ENCODE data around the gene CEP164. TPM values are rescaled to one million over a fixed set of nuclear protein-coding genes. Genes with fewer than 3 reads are reported as not detected.
A peak's percentile ranks its signal among the peaks of the same experiment; 100 is the strongest.

The CEP164 gene
- total and polyA plus RNA-seq, 2 of the 8 experiments (the other 6 are each of a cell fraction or from before 2014, with no cell fraction given), result 8.4 to 20.8 TPM

GRCh38 chr11:117437791-117438130 lies 110.1 kb downstream of the CEP164 start:
- ChIA-PET CTCF (ENCODE audit: partially characterized antibody) (interaction anchor here (0.5 to 2.4 kb wide), 3 partner anchors 9 to 193 kb away, joined by 3 to 15 read pairs (median 3); no protein-coding TSS in a partner anchor), POLR2A (ENCODE audit: partially characterized antibody) (interaction anchor here (1.1 kb wide), 1 partner anchor 9 kb away, joined by 3 read pairs; no protein-coding TSS in a partner anchor)
- WGBS, 2 experiments (ENCODE audit: extremely low coverage in 1 of 2, insufficient coverage in 1 of 2, insufficient read length in 1 of 2, insufficient replicate concordance in 2 of 2, low coverage in 1 of 2, low lambda C conversion rate in 2 of 2, missing lambda C conversion rate in 1 of 2), result 82% methylated on average over 9 of the region's 14 CpGs; no CpG with 5 or more reads in 1 of the 2 experiments

More at GRCh38 chr11:117437791-117438130, 110.1 kb downstream of the CEP164 start:
- H2AFZ ChIP-seq (ENCODE audit: low read length), result no peak overlapping the region
- H3K27ac ChIP-seq (ENCODE audit: low read depth, low read length), result no peak overlapping the region
- no peaks in the 10 kb centered on the region for H3K36me3 ChIP-seq (ENCODE audit: control insufficient read depth in 2 of 4, insufficient read depth in 4 of 4, low read length in 3 of 4)
- peaks cover 11% of the 10 kb centered on the region for H3K23me2 ChIP-seq (ENCODE audit: low read depth, low read length)
- H4K8ac ChIP-seq (ENCODE audit: extremely low read depth, insufficient read depth, low read length), result no peak overlapping the region
- no peaks in the 10 kb centered on the region for H3K79me1 ChIP-seq (ENCODE audit: low read depth, low read length)
- H3K9ac ChIP-seq (replicated peaks in 1 of 4; ENCODE audit: extremely low read depth in 1 of 4, low read depth in 3 of 4, low read length in 3 of 4), result no peak overlapping the region
- no peak overlapping the region for H3K4me3 ChIP-seq (ENCODE audit: extremely low read depth in 1 of 4, insufficient read depth in 2 of 4, low read depth in 3 of 4, low read length in 4 of 4)
- no peaks in the 10 kb centered on the region; a peak in 1 of 4 replicates for H3K79me2 ChIP-seq (ENCODE audit: control insufficient read depth in 1 of 2, insufficient read depth in 2 of 2, low read length in 2 of 2)
- peaks cover 0 to 5% of the 10 kb centered on the region in 2 experiments for H4K20me1 ChIP-seq (replicated peaks in 1 of 2; ENCODE audit: control insufficient read depth in 1 of 2, insufficient read depth in 2 of 2, low read length in 2 of 2)
- H3K18ac ChIP-seq (ENCODE audit: extremely low read depth, low read length), result peak overlapping the region; percentile 60
- H3K4me1 ChIP-seq (replicated peaks in 1 of 4; ENCODE audit: control insufficient read depth in 3 of 4, insufficient read depth in 4 of 4, low read length in 3 of 4), result peaks cover 0 to 8% (median 2%) of the 10 kb centered on the region in 4 experiments; a peak in 4 of 7 replicates
- H2BK120ac ChIP-seq (replicated peaks; ENCODE audit: low read depth, low read length), result no peak overlapping the region
- H2BK15ac ChIP-seq (ENCODE audit: low read length), result peak overlapping the region; percentile 95; the same call in 1 of the 2 replicates
- no peak overlapping the region for H3K56ac ChIP-seq (replicated peaks; ENCODE audit: insufficient read length, low read depth, low read length)
- TF ChIP-seq SAP30 (IDR thresholded peaks at IDR 0.05; ENCODE audit: insufficient read depth, insufficient replicate concordance, low read length) (no peak), YY1 (IDR thresholded peaks at IDR 0.05; ENCODE audit: low read depth, low read length) (no peak), ATF3 (IDR thresholded peaks at IDR 0.05; ENCODE audit: insufficient read depth, low read depth, low read length) (no peak), SP1 (IDR thresholded peaks at IDR 0.05; ENCODE audit: low read depth, low read length) (no peak), CTCF (IDR thresholded peaks at IDR 0.05; ENCODE audit: control extremely low read depth in 1 of 3, insufficient read depth in 1 of 3, low read depth in 1 of 3, low read length in 3 of 3) (no peak)
- DNase-seq (ENCODE audit: low read depth in 1 of 2, low spot score in 2 of 2) (no peak), FAIRE-seq (no peak)
- peaks cover 0 to under 1% (median 0%) of the 10 kb centered on the region in 4 experiments; a peak in 1 of 7 replicates for H3K27me3 ChIP-seq (replicated peaks in 1 of 4; ENCODE audit: control insufficient read depth in 3 of 4, extremely low read depth in 1 of 4, insufficient read depth in 3 of 4, low read length in 3 of 4)
- H4K91ac ChIP-seq (replicated peaks; ENCODE audit: insufficient read length, low read length), result no peak overlapping the region
- H2AK5ac ChIP-seq (ENCODE audit: low read depth, low read length), result no peak overlapping the region
- no peak overlapping the region for H4K5ac ChIP-seq (ENCODE audit: insufficient read length, low read depth, low read length)
- H3K4me2 ChIP-seq (ENCODE audit: insufficient read depth in 1 of 2, low read depth in 2 of 2, low read length in 2 of 2), result no peak overlapping the region
- no peaks in the 10 kb centered on the region for H3K9me3 ChIP-seq (ENCODE audit: insufficient read depth in 2 of 2, low read depth in 1 of 2, low read length in 1 of 2)
- H3K23ac ChIP-seq (ENCODE audit: insufficient read length), result no peak overlapping the region
- H3K14ac ChIP-seq (ENCODE audit: insufficient read length), result no peak overlapping the region
- peak overlapping the region; percentile 97; the same call in 1 of the 2 replicates for H2BK20ac ChIP-seq (ENCODE audit: low read length)
- H3K4ac ChIP-seq (replicated peaks; ENCODE audit: insufficient read length, low read depth, low read length), result no peak overlapping the region
- no peak overlapping the region; the same call in 1 of the 2 replicates for H2BK5ac ChIP-seq (ENCODE audit: low read depth, low read length)
- peak overlapping the region; percentile 68; the same call in 1 of the 2 replicates for H2BK12ac ChIP-seq (ENCODE audit: low read depth, low read length)
